ENCODE measurements around the gene LDAH. TPM values are rescaled to one million over a fixed set of nuclear protein-coding genes. Genes with fewer than 3 reads are reported as not detected.

LDAH gene
- total RNA-seq, 1 donor from 2014 or later, result 15.6 TPM

GRCh38 chr2:20648831-20649230 lies 174.1 kb downstream of the LDAH start:
- Histone ChIP-seq H3K4me1 (peaks cover 20 to 33% of the 10 kb centered on the region in 2 donors), H3K27me3 (no peaks in the 10 kb centered on the region), H3K9me3 (no peaks in the 10 kb centered on the region), H3K4me3 (peak overlapping the region in 1 of 2 donors; percentile 69), H3K36me3 (peaks cover 19 to 29% of the 10 kb centered on the region in 2 donors), H3K27ac (peak overlapping the region; percentile 83 to 95)
- no peak for DNase-seq (ENCODE audit: low spot score in 2 of 2)
- no peak for TF ChIP-seq CTCF (IDR thresholded peaks at IDR 0.05)
- intact Hi-C loops (cut with DNase I), result loop anchor here (10.0 kb wide), 1 partner anchor 594 kb away; the partner anchor contains the start of gene LAPTM4A

- H3K4me3 ChIP-seq, result peak overlapping the region in 1 of 2 donors; percentile 20
- no peak for DNase-seq (ENCODE audit: low spot score in 2 of 2)
- peaks cover 25 to 35% of the 10 kb centered on the region in 2 donors for H3K36me3 ChIP-seq
- peak overlapping the region; percentile 83 to 95 for H3K27ac ChIP-seq
- no peaks in the 10 kb centered on the region for H3K9me3 ChIP-seq
- no peak for TF ChIP-seq CTCF (IDR thresholded peaks at IDR 0.05)
- intact Hi-C loops (cut with DNase I), result loop anchor here (10.0 kb wide), 1 partner anchor 593 kb away; the partner anchor contains the start of gene LAPTM4A
- no peaks in the 10 kb centered on the region for H3K27me3 ChIP-seq
- H3K4me1 ChIP-seq, result peaks cover 20 to 33% of the 10 kb centered on the region in 2 donors
Measured at GRCh38 chr2:20648206-20648605, 174.7 kb downstream of the LDAH start.

- Histone ChIP-seq H3K4me3 (no peak overlapping the region), H3K36me3 (peaks cover 28 to 38% of the 10 kb centered on the region in 2 donors), H3K27ac (peak overlapping the region; percentile 40 to 83), H3K4me1 (peaks cover 21 to 34% of the 10 kb centered on the region in 2 donors), H3K9me3 (no peaks in the 10 kb centered on the region), H3K27me3 (no peaks in the 10 kb centered on the region)
- no peak for TF ChIP-seq CTCF (IDR thresholded peaks at IDR 0.05)
- intact Hi-C loops (cut with DNase I), result loop anchor here (10.0 kb wide), 1 partner anchor 593 kb away; the partner anchor contains the start of gene LAPTM4A
- DNase-seq (ENCODE audit: low spot score in 2 of 2), result no peak
Measured at GRCh38 chr2:20647738-20648137, 175.2 kb downstream of the LDAH start.

GRCh38 chr2:20647211-20647610 lies 175.7 kb downstream of the LDAH start:
- TF ChIP-seq CTCF (IDR thresholded peaks at IDR 0.05), result no peak
- DNase-seq (ENCODE audit: low spot score in 2 of 2), result no peak
- H3K36me3 ChIP-seq, result peaks cover 28 to 38% of the 10 kb centered on the region in 2 donors
- no peaks in the 10 kb centered on the region for H3K9me3 ChIP-seq
- no peaks in the 10 kb centered on the region for H3K27me3 ChIP-seq
- H3K27ac ChIP-seq, result peak overlapping the region; percentile 25 to 40
- H3K4me1 ChIP-seq, result peaks cover 22 to 36% of the 10 kb centered on the region in 2 donors
- intact Hi-C loops (cut with DNase I), result loop anchor here (10.0 kb wide), 1 partner anchor 592 kb away; the partner anchor contains the start of gene LAPTM4A
- no peak overlapping the region for H3K4me3 ChIP-seq

GRCh38 chr2:20646446-20646845 lies 176.5 kb downstream of the LDAH start:
- H3K4me3 ChIP-seq, result no peak overlapping the region
- intact Hi-C loops (cut with DNase I), result loop anchor here (10.0 kb wide), 1 partner anchor 592 kb away; the partner anchor contains the start of gene LAPTM4A
- DNase-seq (ENCODE audit: low spot score in 2 of 2), result no peak

More at GRCh38 chr2:20646446-20646845, 176.5 kb downstream of the LDAH start:
- no peaks in the 10 kb centered on the region for H3K27me3 ChIP-seq
- peaks cover 28 to 38% of the 10 kb centered on the region in 2 donors for H3K36me3 ChIP-seq
- H3K9me3 ChIP-seq, result no peaks in the 10 kb centered on the region
- no peak for TF ChIP-seq CTCF (IDR thresholded peaks at IDR 0.05)
- peaks cover 21 to 35% of the 10 kb centered on the region in 2 donors for H3K4me1 ChIP-seq
- peak overlapping the region in 1 of 2 donors; percentile 40 for H3K27ac ChIP-seq
